Measurements from ENCODE around the gene MCRIP1. TPM values are rescaled to one million over a fixed set of nuclear protein-coding genes. Genes with fewer than 3 reads are reported as not detected.

MCRIP1 gene
- total and polyA plus RNA-seq, 8 donors: 61.7 to 97.6 (median 80.7) TPM

DNA sequence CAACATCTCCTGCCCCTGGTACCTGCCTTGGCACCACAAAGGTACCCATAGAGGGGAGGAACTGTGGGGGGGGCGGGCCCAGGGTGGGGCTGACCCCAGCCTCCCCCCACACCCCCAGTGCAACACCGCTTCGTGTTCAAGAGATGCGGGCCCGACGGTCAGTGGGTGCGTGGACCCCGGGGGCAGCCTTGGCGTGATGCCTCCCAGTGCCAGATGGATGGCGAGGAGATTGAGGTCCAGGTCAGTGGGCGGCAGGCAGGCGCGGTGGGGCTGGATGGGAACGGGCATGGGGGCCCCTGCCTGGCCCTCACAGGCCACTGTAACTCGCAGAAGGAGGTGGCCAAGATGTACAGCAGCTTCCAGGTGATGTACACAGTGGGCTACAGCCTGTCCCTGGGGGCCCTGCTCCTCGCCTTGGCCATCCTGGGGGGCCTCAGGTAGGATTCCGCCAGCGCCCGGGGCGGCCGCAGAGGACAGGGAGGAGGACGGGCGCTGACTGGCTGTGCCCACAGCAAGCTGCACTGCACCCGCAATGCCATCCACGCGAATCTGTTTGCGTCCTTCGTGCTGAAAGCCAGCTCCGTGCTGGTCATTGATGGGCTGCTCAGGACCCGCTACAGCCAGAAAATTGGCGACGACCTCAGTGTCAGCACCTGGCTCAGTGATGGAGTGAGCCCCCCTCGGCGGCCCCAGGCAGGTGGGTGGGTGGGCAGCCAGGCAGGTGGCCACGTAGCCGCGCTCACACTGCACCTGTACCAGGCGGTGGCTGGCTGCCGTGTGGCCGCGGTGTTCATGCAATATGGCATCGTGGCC lies 22.0 kb downstream of the MCRIP1 start:
- H3K4me1 ChIP-seq: no peaks in the 10 kb centered on the region
- ATAC-seq: no peak
- H3K27me3 ChIP-seq: peaks cover 0 to 81% of the 10 kb centered on the region in 2 donors
- no peaks in the 10 kb centered on the region for H3K36me3 ChIP-seq
- H3K27ac ChIP-seq: no peak overlapping the region
- H3K4me3 ChIP-seq: no peak overlapping the region
- intact Hi-C loops (cut with DNase I): no loop called here
- TF ChIP-seq, protein P1, sequence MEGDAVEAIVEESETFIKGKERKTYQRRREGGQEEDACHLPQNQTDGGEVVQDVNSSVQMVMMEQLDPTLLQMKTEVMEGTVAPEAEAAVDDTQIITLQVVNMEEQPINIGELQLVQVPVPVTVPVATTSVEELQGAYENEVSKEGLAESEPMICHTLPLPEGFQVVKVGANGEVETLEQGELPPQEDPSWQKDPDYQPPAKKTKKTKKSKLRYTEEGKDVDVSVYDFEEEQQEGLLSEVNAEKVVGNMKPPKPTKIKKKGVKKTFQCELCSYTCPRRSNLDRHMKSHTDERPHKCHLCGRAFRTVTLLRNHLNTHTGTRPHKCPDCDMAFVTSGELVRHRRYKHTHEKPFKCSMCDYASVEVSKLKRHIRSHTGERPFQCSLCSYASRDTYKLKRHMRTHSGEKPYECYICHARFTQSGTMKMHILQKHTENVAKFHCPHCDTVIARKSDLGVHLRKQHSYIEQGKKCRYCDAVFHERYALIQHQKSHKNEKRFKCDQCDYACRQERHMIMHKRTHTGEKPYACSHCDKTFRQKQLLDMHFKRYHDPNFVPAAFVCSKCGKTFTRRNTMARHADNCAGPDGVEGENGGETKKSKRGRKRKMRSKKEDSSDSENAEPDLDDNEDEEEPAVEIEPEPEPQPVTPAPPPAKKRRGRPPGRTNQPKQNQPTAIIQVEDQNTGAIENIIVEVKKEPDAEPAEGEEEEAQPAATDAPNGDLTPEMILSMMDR (IDR thresholded peaks at IDR 0.05): no peak
- DNase-seq: no peak
- no peaks in the 10 kb centered on the region for H3K9me3 ChIP-seq

DNA sequence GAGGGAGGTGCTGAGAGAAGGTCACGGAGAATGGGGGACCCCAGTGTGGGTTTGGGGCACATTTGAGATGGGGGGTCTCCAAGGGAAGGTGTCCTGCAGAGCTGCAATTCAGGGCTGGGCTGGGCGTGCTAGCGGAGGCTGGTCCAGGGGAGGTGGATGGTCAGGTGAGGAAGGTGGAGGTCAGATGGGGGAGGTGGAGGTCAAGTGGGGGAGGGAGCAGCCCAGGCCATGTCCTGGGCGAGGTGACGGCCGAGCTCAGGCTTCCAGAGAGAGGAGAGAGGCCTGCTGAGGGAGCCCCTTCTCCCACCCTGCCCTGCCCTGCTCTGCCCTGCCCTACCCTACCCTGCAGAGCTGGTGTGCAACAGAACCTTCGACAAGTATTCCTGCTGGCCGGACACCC lies 22.6 kb downstream of the MCRIP1 start:
- H3K27ac ChIP-seq: no peak overlapping the region
- TF ChIP-seq, protein P1 (IDR thresholded peaks at IDR 0.05): no peak
- ATAC-seq (no peak), DNase-seq (no peak)
- H3K27me3 ChIP-seq: peaks cover 0 to 82% of the 10 kb centered on the region in 2 donors
- no peaks in the 10 kb centered on the region for H3K4me1 ChIP-seq
- intact Hi-C loops (cut with DNase I): no loop called here
- H3K36me3 ChIP-seq: no peaks in the 10 kb centered on the region
- no peaks in the 10 kb centered on the region for H3K9me3 ChIP-seq
- no peak overlapping the region for H3K4me3 ChIP-seq

DNA sequence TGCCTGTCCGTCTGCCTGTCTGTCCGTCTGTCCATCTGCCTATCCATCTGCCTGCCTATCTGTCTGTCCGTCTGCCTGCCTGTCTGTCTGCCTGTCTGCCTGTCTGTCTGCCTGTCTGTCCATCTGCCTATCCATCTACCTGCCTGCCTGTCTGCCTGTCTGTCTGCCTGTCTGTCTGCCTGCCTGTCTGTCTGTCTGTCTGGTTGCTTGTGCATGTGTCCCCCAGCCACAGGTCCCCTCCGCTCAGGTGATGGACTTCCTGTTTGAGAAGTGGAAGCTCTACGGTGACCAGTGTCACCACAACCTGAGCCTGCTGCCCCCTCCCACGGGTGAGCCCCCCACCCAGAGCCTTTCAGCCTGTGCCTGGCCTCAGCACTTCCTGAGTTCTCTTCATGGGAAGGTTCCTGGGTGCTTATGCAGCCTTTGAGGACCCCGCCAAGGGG lies 23.5 kb downstream of the MCRIP1 start:
- TF ChIP-seq, protein P1 (IDR thresholded peaks at IDR 0.05): no peak
- no peak overlapping the region for H3K4me3 ChIP-seq
- ATAC-seq (no peak), DNase-seq (no peak)
- H3K27me3 ChIP-seq: peaks cover 6 to 87% of the 10 kb centered on the region in 2 donors
- intact Hi-C loops (cut with DNase I): no loop called here
- no peak overlapping the region for H3K27ac ChIP-seq
- H3K4me1 ChIP-seq: peaks cover 0 to 5% of the 10 kb centered on the region in 2 donors
- H3K9me3 ChIP-seq: no peaks in the 10 kb centered on the region
- no peaks in the 10 kb centered on the region for H3K36me3 ChIP-seq

- DNase-seq (no peak), ATAC-seq (no peak)
- TF ChIP-seq, protein P1 (IDR thresholded peaks at IDR 0.05): no peak
- H3K36me3 ChIP-seq: no peaks in the 10 kb centered on the region
- H3K9me3 ChIP-seq: no peaks in the 10 kb centered on the region
- H3K4me1 ChIP-seq: peaks cover 0 to 11% of the 10 kb centered on the region in 2 donors
- no peak overlapping the region for H3K4me3 ChIP-seq
- no peak overlapping the region for H3K27ac ChIP-seq
- intact Hi-C loops (cut with DNase I): no loop called here
- H3K27me3 ChIP-seq: peaks cover 13 to 93% of the 10 kb centered on the region in 2 donors
These were observed 24.1 kb downstream of the MCRIP1 start for GRCh38 chr17:81808778-81809555.

DNA sequence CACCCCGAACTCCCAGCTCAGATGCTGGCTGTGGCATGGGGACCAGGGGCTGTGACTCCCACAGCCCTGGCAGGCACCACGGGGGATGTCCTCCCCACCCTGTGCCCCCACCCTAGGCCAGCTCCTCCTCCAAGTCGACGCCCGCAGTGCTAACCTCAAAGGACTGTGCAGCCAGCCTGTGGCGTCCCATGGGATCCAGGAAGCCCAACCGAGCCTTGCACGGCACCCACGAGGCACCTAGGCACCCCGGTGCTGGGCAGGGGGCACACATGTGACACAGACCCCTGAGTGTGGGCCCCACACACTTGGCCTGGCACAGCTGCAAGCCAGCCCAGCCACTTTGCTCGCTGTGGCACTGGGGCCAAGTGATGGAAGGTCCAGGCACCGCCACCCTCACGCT lies 25.3 kb downstream of the MCRIP1 start:
- no peaks in the 10 kb centered on the region for H3K9me3 ChIP-seq
- H3K4me3 ChIP-seq: no peak overlapping the region
- no peak overlapping the region for H3K27ac ChIP-seq
- intact Hi-C loops (cut with DNase I): no loop called here
- DNase-seq (no peak), ATAC-seq (no peak)
- peaks cover 24 to 95% of the 10 kb centered on the region in 2 donors for H3K27me3 ChIP-seq
- H3K36me3 ChIP-seq: no peaks in the 10 kb centered on the region
- TF ChIP-seq, protein P1 (IDR thresholded peaks at IDR 0.05): no peak
- peaks cover 0 to 18% of the 10 kb centered on the region in 2 donors for H3K4me1 ChIP-seq

Data from left lung (tissue), 10 donors.